GM20000 (cell line): Measurements from ENCODE around the gene RANBP1.

Source experiments
- DNase-seq: peaks from one replicate; pipeline ENCODE4 v3.0.0; 2012; ENCODE audit warnings: low spot score
- CTCF ChIP-seq: IDR thresholded peaks from 2 replicates; pipeline ENCODE4 v1.5.1; 2012; ENCODE audit warnings: mild to moderate bottlenecking, control low read depth; ENCODE audit errors: extremely low read depth, missing control alignments

RANBP1 gene

DNA sequence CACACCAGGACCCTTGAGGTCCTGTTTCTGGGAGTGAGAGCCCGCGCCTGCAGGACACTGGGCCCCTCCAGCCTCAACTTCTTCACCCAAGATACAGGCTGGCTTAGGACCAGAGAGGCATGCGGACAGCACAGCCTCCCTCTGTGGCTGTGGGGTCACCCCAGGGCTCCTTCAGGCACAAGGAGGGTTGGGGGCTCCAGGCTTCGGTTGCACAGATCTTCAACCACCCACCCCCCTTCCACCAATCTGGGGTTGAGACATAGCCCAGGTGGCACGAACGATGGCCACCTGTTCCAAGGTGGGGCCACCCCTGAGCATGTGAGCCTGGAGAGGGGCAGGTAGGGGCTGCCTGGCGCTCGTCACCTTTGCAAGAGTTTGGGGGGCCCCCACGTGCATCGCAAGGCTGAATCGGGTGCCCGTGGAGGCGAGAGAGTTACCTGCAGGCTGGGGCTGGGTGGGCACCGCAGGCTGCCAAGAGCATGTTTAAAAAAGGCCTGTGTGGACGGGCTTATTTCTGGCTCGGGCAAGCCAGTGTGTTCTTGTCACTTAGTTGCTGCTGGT, 16.9 kb downstream of the RANBP1 start:
- no peak for TF ChIP-seq CTCF
- DNase-seq = no peak

- no peak for TF ChIP-seq CTCF
- no peak for DNase-seq
These were observed 18.1 kb downstream of the RANBP1 start for GRCh38 chr22:20133930-20134549.

DNA sequence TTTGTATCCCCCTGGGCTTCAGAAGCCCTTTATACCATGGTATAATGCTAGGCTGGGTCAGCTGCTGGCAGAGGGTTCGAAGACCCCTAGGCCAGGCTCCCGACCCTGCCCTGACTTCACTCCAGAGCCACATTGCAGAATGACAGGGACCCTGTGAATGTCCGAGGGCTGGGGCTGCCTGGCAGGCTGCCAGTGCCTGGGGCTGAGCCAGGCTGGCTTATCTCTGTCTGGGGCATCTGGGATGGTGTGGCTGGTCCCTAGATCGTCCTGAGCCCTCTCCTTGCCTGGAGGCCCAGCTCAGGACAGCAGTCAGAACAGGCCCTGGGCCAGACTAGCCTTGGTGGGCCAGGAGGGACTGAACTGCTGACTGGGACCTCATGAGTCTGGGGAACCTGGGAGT, 19.4 kb downstream of the RANBP1 start:
- DNase-seq = no peak
- TF ChIP-seq CTCF = no peak

- no peak for TF ChIP-seq CTCF
- DNase-seq = no peak
These were observed 20.1 kb downstream of the RANBP1 start for GRCh38 chr22:20135806-20136602.

DNA sequence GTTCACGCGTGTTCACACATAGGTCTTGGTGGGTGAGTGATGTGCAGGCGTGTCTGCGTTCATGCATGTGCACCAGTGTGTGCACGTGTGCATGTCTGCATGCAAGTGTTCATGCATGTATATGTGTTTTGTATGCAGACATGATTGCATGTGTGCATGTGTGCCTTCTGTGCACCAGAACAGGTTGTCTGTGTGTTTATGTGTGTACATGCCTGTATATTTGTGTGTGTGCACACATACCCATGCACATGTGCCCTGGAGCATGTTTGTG, 20.6 kb downstream of the RANBP1 start:
- no peak for TF ChIP-seq CTCF

GRCh38 chr22:20137113-20137512, 21.2 kb downstream of the RANBP1 start:
- TF ChIP-seq CTCF = no peak
- DNase-seq = no peak

More for the DNA sequence above, 20.6 kb downstream of the RANBP1 start:
- DNase-seq = no peak

- TF ChIP-seq CTCF = no peak
- no peak for DNase-seq
These were observed 21.9 kb downstream of the RANBP1 start for GRCh38 chr22:20137671-20138416.
